ENCODE measurements around the gene HSPB7. TPM values are rescaled to one million over a fixed set of nuclear protein-coding genes. Genes with fewer than 3 reads are reported as not detected.

HSPB7 gene
- total RNA-seq: 0.10 and 0.25 TPM in 2 replicates

DNA sequence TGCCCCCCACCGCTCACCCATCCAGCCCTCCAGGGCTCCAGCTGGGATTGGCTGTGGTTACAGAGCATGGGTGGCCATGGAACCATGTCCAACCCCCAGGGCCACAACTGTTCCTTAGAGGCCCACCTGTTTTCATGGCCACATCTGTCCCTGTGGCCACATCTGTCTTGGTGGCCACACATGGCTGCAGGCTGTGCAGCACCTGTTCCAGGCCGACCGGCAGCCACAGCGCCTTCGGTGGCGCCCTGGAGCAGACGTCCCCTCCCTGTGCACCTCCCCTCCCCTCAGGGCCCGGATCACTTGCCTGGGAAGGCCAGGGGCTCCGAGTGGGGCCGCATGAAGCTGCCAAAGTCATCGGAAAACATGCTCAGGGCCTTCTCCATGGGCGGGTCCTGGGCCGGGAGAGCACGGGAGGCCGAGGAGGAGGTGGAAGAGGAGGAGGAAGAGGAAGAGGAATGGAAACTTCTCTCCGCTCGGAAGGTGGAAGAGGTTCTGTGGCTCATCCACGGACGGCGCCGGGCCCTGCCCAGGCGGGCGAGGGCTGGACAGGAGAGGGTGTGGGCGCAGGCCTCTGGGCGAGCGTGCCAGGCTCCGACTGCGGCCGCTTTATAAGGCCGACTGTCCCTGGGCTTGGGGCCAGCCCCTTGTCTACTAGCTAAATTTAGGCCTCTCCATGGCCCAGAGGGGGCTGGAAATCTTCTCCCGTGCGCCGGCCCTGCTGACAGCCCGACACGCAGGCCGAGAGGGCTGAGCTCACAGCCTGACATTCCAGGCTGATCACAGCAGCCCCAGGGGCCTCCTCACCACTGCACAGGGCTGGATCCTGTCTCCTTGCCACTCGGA, at the start of gene HSPB7:
TSS of gene HSPB7 (minus strand) at position 583 of the 843 bp plus-strand sequence. CDS start at position 503, 80 bp downstream.

GRCh38 chr1:16043521-16043920, 25.7 kb upstream of the HSPB7 start, which contains the start of gene CLCNKB:
TSS of gene CLCNKB (plus strand) at chr1:16043782. CDS start at chr1:16044493, 711 bp downstream.

GRCh38 chr1:16021681-16022080, 3.8 kb upstream of the HSPB7 start, which contains the start of gene CLCNKA:
TSS of gene CLCNKA (plus strand) at chr1:16022036. CDS start at chr1:16022620, 584 bp downstream.

DNA sequence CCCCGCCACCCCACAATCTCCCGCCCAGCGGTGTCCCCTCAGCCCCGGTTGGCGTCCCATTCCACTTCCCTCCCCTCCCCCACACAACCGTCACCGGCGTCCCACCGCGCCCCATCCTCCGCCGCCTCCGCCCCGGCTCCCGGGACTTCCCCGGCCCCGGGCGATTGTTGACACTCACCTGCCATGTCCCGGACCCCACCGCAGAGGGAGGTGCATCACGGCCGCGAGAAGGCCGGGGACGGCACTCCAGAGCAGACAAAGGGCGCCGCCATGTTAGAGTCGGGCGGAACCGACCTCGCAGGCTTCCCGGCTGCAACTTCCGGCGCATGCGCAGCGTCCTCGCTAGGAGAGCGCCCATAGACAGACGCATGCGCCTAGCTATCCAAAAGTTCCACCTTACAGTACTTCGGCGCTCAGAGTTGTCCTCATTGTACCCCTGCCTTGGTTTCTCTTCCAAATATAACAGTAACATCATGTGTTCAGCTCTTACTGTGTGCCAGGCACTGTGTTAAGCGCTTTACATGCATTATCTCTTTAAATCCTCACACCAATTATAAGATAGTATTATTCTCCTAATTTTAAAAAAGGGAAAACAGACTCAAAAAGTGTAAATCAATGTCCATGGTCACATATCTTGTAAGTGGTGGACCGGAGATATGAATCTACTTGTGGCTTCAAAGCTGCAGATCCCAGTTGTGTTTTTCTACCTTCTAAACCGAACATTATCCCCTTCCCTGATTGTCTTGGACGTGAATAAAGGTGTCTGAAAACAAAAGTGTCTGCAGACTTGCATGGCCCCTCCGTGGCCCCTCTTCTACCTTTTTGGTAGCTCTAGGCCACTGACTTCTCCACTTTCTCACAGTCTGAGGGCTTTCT, 41.8 kb downstream of the HSPB7 start, which contains the start of gene ZBTB17:
TSS of gene ZBTB17 (minus strand) at position 297 of the 876 bp plus-strand sequence. CDS start 27,606 bp downstream, outside the sequence.

Other genes with a start within 250 kb of the HSPB7 start
- 1.3 TPM in 2 replicates for gene UQCRHL, start 210.4 kb downstream of the HSPB7 start, total RNA-seq
- gene SPEN, start 170.3 kb downstream of the HSPB7 start, total RNA-seq: 16.3 and 18.8 TPM in 2 replicates
- gene ZBTB17, start 41.9 kb downstream of the HSPB7 start, total RNA-seq: 9.2 and 10.0 TPM in 2 replicates
- not detected in 2 replicates for gene SRARP, start 13.8 kb downstream of the HSPB7 start, total RNA-seq
- not detected in 2 replicates for gene CLCNKA, start 4.0 kb upstream of the HSPB7 start, total RNA-seq
- not detected in 2 replicates for gene CLCNKB, start 25.7 kb upstream of the HSPB7 start, total RNA-seq
- gene FAM131C, start 55.6 kb upstream of the HSPB7 start, total RNA-seq: 0.75 TPM in 1 of 2 replicates, not detected in the other
- gene EPHA2, start 138.0 kb upstream of the HSPB7 start, total RNA-seq: 10.5 and 10.8 TPM in 2 replicates
- 11.7 and 11.9 TPM in 2 replicates for gene ARHGEF19, start 194.6 kb upstream of the HSPB7 start, total RNA-seq
- gene CPLANE2, start 219.1 kb upstream of the HSPB7 start, total RNA-seq: 1.6 and 2.9 TPM in 2 replicates